Measurements from ENCODE around the gene MMP20.

- TF ChIP-seq CTCF (IDR thresholded peaks at IDR 0.05 in 4 of 5, conservative IDR thresholded peaks at IDR 0.05 in 1 of 5) (no peak), POLR2A (IDR thresholded peaks at IDR 0.05) (no peak)
Observed at GRCh38 chr11:102599642-102600261, 25.4 kb downstream of the MMP20 start.

Measured in gastrocnemius medialis (tissue), 4 donors.